ENCODE results near the gene CFTR. TPM values are rescaled to one million over a fixed set of nuclear protein-coding genes. Genes with fewer than 3 reads are reported as not detected.

Gene CFTR
- polyA plus RNA-seq, 2 of the 4 experiments (the other 2 are of a cell fraction), result 0.13 to 0.31 TPM

- TF ChIP-seq HEYL (CRISPR knock-in tag; IDR thresholded peaks at IDR 0.05), result no peak
- no peak for TF ChIP-seq TFCP2L1 (CRISPR knock-in tag; IDR thresholded peaks at IDR 0.05)
Observed at GRCh38 chr7:117493460-117493859, 13.6 kb downstream of the CFTR start (continued).

- Histone ChIP-seq H3K4me2 (no peak overlapping the region), H3K9me3 (no peaks in the 10 kb centered on the region), H3K4me3 (no peak overlapping the region), H3K4me1 (peaks cover 19% of the 10 kb centered on the region; the same call in 2 of the 3 replicates), H3K27ac (no peak overlapping the region)
- DNase-seq (ENCODE audit: low read depth in 1 of 2, low spot score in 1 of 2), result no peak
- no peak for ATAC-seq
- 79% methylated on average over 1 of the region's 1 CpG for WGBS (ENCODE audit: missing lambda C conversion rate)
- TF ChIP-seq RAD21 (conservative IDR thresholded peaks at IDR 0.05 in 1 of 2, IDR thresholded peaks at IDR 0.05 in 1 of 2), result no peak
- no peak for TF ChIP-seq POLR2A (IDR thresholded peaks at IDR 0.05; ENCODE audit: low read length)
- POLR2A ChIA-PET, result no interaction called here
- CTCF ChIA-PET, result interaction anchor here (2.9 kb wide), 1 partner anchor 10 kb away, joined by 10 read pairs; no protein-coding TSS in a partner anchor
- no peak for FAIRE-seq
Observed at GRCh38 chr7:117495308-117495707, 15.5 kb downstream of the CFTR start.

GRCh38 chr7:117502331-117502730 is 22.5 kb downstream of the CFTR start:
- TF ChIP-seq NR3C1 (IDR thresholded peaks at IDR 0.05) (no peak), TP53 (CRISPR knock-in tag; IDR thresholded peaks at IDR 0.05) (no peak), JUN (IDR thresholded peaks at IDR 0.05) (no peak), HEYL (CRISPR knock-in tag; IDR thresholded peaks at IDR 0.05) (no peak), ZNF302 (CRISPR knock-in tag; IDR thresholded peaks at IDR 0.05) (no peak), NPAS2 (CRISPR knock-in tag; IDR thresholded peaks at IDR 0.05; ENCODE audit: borderline replicate concordance) (no peak), ZSCAN20 (CRISPR knock-in tag; IDR thresholded peaks at IDR 0.05) (no peak), POLR2A (IDR thresholded peaks at IDR 0.05; ENCODE audit: low read length) (no peak), FOSB (CRISPR knock-in tag; IDR thresholded peaks at IDR 0.05) (no peak), MAZ (IDR thresholded peaks at IDR 0.05; ENCODE audit: borderline replicate concordance, low read depth, low read length) (no peak), PBX3 (IDR thresholded peaks at IDR 0.05) (no peak), BCL3 (IDR thresholded peaks at IDR 0.05) (no peak), GATA3 (IDR thresholded peaks at IDR 0.05; ENCODE audit: borderline replicate concordance) (no peak), EHF (CRISPR knock-in tag; IDR thresholded peaks at IDR 0.05) (no peak), RNF2 (IDR thresholded peaks at IDR 0.05; ENCODE audit: borderline replicate concordance, low read depth) (no peak), RCOR1 (IDR thresholded peaks at IDR 0.05; ENCODE audit: low read depth, low read length) (no peak), ZC3H11A (IDR thresholded peaks at IDR 0.05) (no peak)
- Histone ChIP-seq H3K4me1 (0 out of 3 replicates have a peak, but pooled peaks cover 6% of the 10 kb centered on the region), H3K27ac (no peak overlapping the region), H3K4me2 (no peak overlapping the region), H3K4me3 (no peak overlapping the region), H3K9me3 (no peaks in the 10 kb centered on the region)
- POLR2A ChIA-PET, result no interaction called here
- DNase-seq (ENCODE audit: low read depth in 1 of 2, low spot score in 1 of 2) (no peak), FAIRE-seq (no peak), ATAC-seq (no peak)
- WGBS (ENCODE audit: missing lambda C conversion rate), result 53% methylated on average over 3 of the region's 3 CpGs
- CTCF ChIA-PET, result interaction anchor here (0.9 kb wide), 1 partner anchor 213 kb away, joined by 3 read pairs; no protein-coding TSS in a partner anchor

GRCh38 chr7:117505238-117505637 is 25.4 kb downstream of the CFTR start:
- no peaks in the 10 kb centered on the region for H3K4me1 ChIP-seq
- ATAC-seq (no peak), DNase-seq (ENCODE audit: low read depth in 1 of 2, low spot score in 1 of 2) (peak in 1 of 2 experiments; percentile 15), FAIRE-seq (peak; percentile 13)
- H3K4me3 ChIP-seq, result no peak overlapping the region
- TF ChIP-seq POLR2AphosphoS2 (conservative IDR thresholded peaks at IDR 0.05; ENCODE audit: low read length), result no peak
- TF ChIP-seq KDM1A (IDR thresholded peaks at IDR 0.05; ENCODE audit: low read depth), result no peak
- no peak for TF ChIP-seq EHF (CRISPR knock-in tag; IDR thresholded peaks at IDR 0.05)
- TF ChIP-seq HOXA7 (CRISPR knock-in tag; IDR thresholded peaks at IDR 0.05), result no peak
- no peak for TF ChIP-seq SMC3 (IDR thresholded peaks at IDR 0.05)
- TF ChIP-seq RCOR1 (IDR thresholded peaks at IDR 0.05; ENCODE audit: low read depth, low read length), result no peak
- no peak for TF ChIP-seq BHLHE40 (IDR thresholded peaks at IDR 0.05; ENCODE audit: low read depth, low read length)
- ChIA-PET POLR2A (no interaction called here), CTCF (interaction anchor here (1.4 kb wide), 1 partner anchor 171 kb away, joined by 3 read pairs; no protein-coding TSS in a partner anchor)
- no peaks in the 10 kb centered on the region for H3K9me3 ChIP-seq
- WGBS (ENCODE audit: missing lambda C conversion rate), result 46% methylated on average over 3 of the region's 3 CpGs
- no peak overlapping the region for H3K27ac ChIP-seq
- H3K4me2 ChIP-seq, result no peak overlapping the region
